Thyroid gland (tissue), 4 donors: ENCODE measurements around the gene FAM78B. TPM values are rescaled to one million over a fixed set of nuclear protein-coding genes. Genes with fewer than 3 reads are reported as not detected.

Source experiments
- DNase-seq, 2 donors: peaks; one replicate each; pipeline ENCODE4 v3.0.0-alpha.2; 2019
- H3K27ac ChIP-seq, 3 donors: fragments of 200-600 bp; sonication (generic); 1 replicate in 2 of 3; 2 replicates in 1 of 3; pipeline ENCODE4 v1.5.1; 2016 to 2019; ENCODE audit warnings: mild to moderate bottlenecking in 1 of 3, moderate library complexity in 1 of 3
- H3K27me3 ChIP-seq: fragments of 200-600 bp; sonication (generic); one replicate; pipeline ENCODE4 v1.5.1; 2019
- H3K36me3 ChIP-seq, 2 donors: fragments of 200-600 bp; sonication (generic); one replicate each; pipeline ENCODE4 v1.5.1; 2016 to 2019
- H3K4me1 ChIP-seq, 2 donors: fragments of 200-600 bp; sonication (generic); one replicate each; pipeline ENCODE4 v1.5.1; 2017 to 2019
- H3K4me3 ChIP-seq, 3 donors: fragments of 200-600 bp; sonication (generic); replicated peaks in 1 of 3; 1 replicate in 2 of 3; 2 replicates in 1 of 3; pipeline ENCODE4 v1.5.1; 2016; ENCODE audit warnings: mild to moderate bottlenecking in 1 of 3
- H3K9me3 ChIP-seq: fragments of 200-600 bp; sonication (generic); one replicate; pipeline ENCODE4 v1.5.1; 2017
- CTCF ChIP-seq, 6 experiments: fragments of 200-600 bp in 3 of 6; fragments of 450-650 bp in 3 of 6; sonication (generic) in 3 of 6; IDR thresholded peaks; one replicate each; pipeline ENCODE4 v1.5.1; 2016 to 2019; ENCODE audit warnings: antibody characterized with exemption in 6 of 6, mild to moderate bottlenecking in 2 of 6, inconsistent platforms in 1 of 6, moderate library complexity in 1 of 6
- POLR2A ChIP-seq, 2 donors: fragments of 450-650 bp; IDR thresholded peaks; one replicate each; pipeline ENCODE4 v1.6.1; 2017; ENCODE audit warnings: antibody characterized with exemption in 2 of 2, mild to moderate bottlenecking in 2 of 2, moderate library complexity in 1 of 2
- whole genome bisulfite sequencing, 2 donors: methylation state at CpG; one replicate each; pipeline ENCODE4 v1.1.5; 2017; 5-methylcytosine and 5-hydroxymethylcytosine counted together
- intact Hi-C: fragments of 100-400 bp; cut with DNase I; formaldehyde crosslinking; loops from one replicate; pipeline ENCODE4 v1.15.1; 2023
- microRNA counts, 2 donors: library from miRNA; unstranded; fragments of <30 nt; microRNA quantifications; one replicate each; lab custom pipeline; 2016 to 2017
- microRNA-seq: library from miRNA; unstranded; fragments of <30 nt; microRNA quantifications from one replicate; pipeline ENCODE4, GENCODE V29; 2016
- small RNA-seq: library from RNA; depleted of rRNA; stranded (forward); fragments of <200 nt; gene quantifications from one replicate; pipeline ENCODE3, GENCODE V24; 2016
- total RNA-seq, 4 donors: library from RNA; depleted of rRNA; stranded (reverse); fragments of >200 nt; gene quantifications; one replicate each; pipeline ENCODE4 v1.2.3, GENCODE V29; 2016

Gene FAM78B
- total RNA-seq, 4 donors from 2014 or later = 3.3 to 4.7 (median 3.8) TPM

- no peak overlapping the region for H3K27ac ChIP-seq
- H3K36me3 ChIP-seq = no peaks in the 10 kb centered on the region
- no peak for TF ChIP-seq CTCF (IDR thresholded peaks at IDR 0.05)
- no peak for TF ChIP-seq POLR2A (IDR thresholded peaks at IDR 0.05)
- no peaks in the 10 kb centered on the region for H3K4me1 ChIP-seq
- H3K27me3 ChIP-seq = no peaks in the 10 kb centered on the region
- H3K9me3 ChIP-seq = no peaks in the 10 kb centered on the region
- WGBS, 2 donors = 63 to 70% methylated on average over 4 of the region's 4 CpGs
- H3K4me3 ChIP-seq = no peak overlapping the region
- DNase-seq = no peak
- intact Hi-C loops = no loop called here
These were observed 137.4 kb downstream of the FAM78B start for GRCh38 chr1:166029196-166029945.

DNA sequence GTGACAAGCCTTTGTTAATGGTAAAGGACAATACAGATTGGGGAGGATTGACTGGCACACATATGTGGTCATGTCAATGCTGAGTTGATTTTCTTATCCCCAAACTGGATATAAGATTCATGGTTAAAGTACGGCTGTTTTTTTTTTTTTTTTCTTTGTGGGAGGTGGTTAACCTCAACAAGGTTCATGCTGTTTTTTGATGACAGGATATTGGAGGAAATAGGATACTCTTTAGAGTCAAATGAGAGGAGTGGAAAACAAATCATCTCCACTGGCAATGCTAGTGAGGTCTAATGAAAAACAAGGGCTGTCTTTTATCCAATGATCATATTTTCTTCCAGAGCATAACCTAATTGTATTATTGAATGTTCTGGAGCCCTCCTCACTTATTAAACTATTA lies 140.2 kb downstream of the FAM78B start:
- no peak for DNase-seq
- 85 to 86% methylated on average over 1 of the region's 1 CpG for WGBS, 2 donors
- Histone ChIP-seq H3K9me3 (no peaks in the 10 kb centered on the region), H3K27ac (no peak overlapping the region), H3K4me3 (no peak overlapping the region), H3K36me3 (no peaks in the 10 kb centered on the region), H3K4me1 (no peaks in the 10 kb centered on the region), H3K27me3 (no peaks in the 10 kb centered on the region)
- intact Hi-C loops = no loop called here
- no peak for TF ChIP-seq POLR2A (IDR thresholded peaks at IDR 0.05)
- TF ChIP-seq CTCF (IDR thresholded peaks at IDR 0.05) = no peak

DNA sequence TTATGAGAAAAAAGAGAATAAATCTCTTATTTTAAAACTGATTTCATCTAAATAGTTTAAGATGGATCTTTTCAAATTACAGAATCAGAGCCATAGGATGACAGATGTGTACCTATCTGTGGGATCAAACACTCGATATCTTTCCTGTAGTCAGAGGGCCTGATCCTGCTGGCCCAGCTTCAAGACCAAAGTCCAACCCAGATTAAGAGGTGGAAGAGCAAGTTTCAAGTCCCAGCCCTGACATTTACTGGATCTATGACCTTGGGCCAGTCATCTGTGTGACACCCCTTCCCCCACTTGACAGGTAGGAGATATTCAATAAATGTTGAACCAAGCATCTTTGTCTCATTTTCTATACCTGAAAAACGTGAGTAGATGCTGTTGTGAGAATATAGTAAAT lies 140.7 kb downstream of the FAM78B start:
- DNase-seq = no peak
- 62 to 70% methylated on average over 2 of the region's 2 CpGs for WGBS, 2 donors
- Histone ChIP-seq H3K9me3 (no peaks in the 10 kb centered on the region), H3K4me3 (no peak overlapping the region), H3K4me1 (no peaks in the 10 kb centered on the region), H3K27me3 (no peaks in the 10 kb centered on the region), H3K27ac (no peak overlapping the region), H3K36me3 (no peaks in the 10 kb centered on the region)
- no peak for TF ChIP-seq POLR2A (IDR thresholded peaks at IDR 0.05)
- no peak for TF ChIP-seq CTCF (IDR thresholded peaks at IDR 0.05)
- intact Hi-C loops = no loop called here

DNA sequence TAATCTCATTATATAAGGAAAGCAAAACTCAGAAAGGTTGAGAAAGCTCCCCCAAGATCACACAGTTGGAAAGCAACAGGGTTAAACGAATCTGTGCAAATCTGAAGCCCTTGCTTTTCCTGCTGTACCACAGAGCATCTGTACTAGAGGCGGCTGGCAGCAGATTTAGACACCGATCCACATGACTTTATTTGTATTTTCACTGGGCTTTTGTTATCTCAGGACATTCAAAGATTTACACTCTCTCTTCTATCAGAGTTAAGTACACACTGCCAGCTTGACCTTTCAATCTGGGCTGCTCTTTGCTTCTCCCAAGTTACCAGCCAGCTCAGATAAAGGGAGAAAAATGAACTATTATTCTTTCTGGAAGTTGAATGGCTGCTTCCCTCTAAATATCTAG lies 146.6 kb downstream of the FAM78B start:
- intact Hi-C loops = no loop called here
- Histone ChIP-seq H3K4me1 (no peaks in the 10 kb centered on the region), H3K27me3 (no peaks in the 10 kb centered on the region), H3K4me3 (no peak overlapping the region), H3K36me3 (no peaks in the 10 kb centered on the region), H3K27ac (no peak overlapping the region), H3K9me3 (no peaks in the 10 kb centered on the region)
- DNase-seq = no peak
- WGBS, 2 donors = 10 to 20% methylated on average over 3 of the region's 3 CpGs
- TF ChIP-seq POLR2A (IDR thresholded peaks at IDR 0.05) (no peak), CTCF (IDR thresholded peaks at IDR 0.05) (no peak)

MicroRNAs encoded within 50 kb of the gene (microRNA counts, 767-probe panel; counts per million panel counts)
- microRNA hsa-miR-921 (lab: Ali Mortazavi, UCI) = 0 counts per million in 2 donors

Small RNAs within 50 kb of the gene (microRNA-seq; reads per million reads assigned to microRNA genes)
- gene MIR921 = not detected

Small RNAs within 50 kb of the gene (small RNA-seq; reads per million reads assigned to genes)
- gene MIR921 (not detected), gene RNA5SP64 (not detected)
